PFSK-1 (cell line): ENCODE data around the gene GMEB2.

Experiments
- POLR2AphosphoS5 ChIP-seq: IDR thresholded peaks from 2 replicates; pipeline ENCODE4 v1.6.1; 2012; ENCODE audit warnings: low read depth, mild to moderate bottlenecking, control low read depth, low read length, moderate library complexity
- SIN3A ChIP-seq: IDR thresholded peaks from 2 replicates; pipeline ENCODE4 v1.6.1; 2012; ENCODE audit warnings: mild to moderate bottlenecking, low read length, moderate library complexity, borderline replicate concordance; ENCODE audit not compliant: insufficient read depth
- TAF1 ChIP-seq: IDR thresholded peaks from 2 replicates; pipeline ENCODE4 v1.6.1; 2012; ENCODE audit warnings: low read length, control low read depth, borderline replicate concordance; ENCODE audit not compliant: insufficient read depth
- TF ChIP-seq, protein P1 (sequence below), 2 experiments: IDR thresholded peaks; 2 replicates each; pipeline versions ENCODE4 v1.6.1 to v1.8.0; 2011 to 2012; ENCODE audit warnings: low read depth in 2 of 2, low read length in 2 of 2, control low read depth in 1 of 2, inconsistent platforms in 1 of 2, mild to moderate bottlenecking in 1 of 2, moderate library complexity in 1 of 2; ENCODE audit not compliant: insufficient read depth in 1 of 2

DNA sequence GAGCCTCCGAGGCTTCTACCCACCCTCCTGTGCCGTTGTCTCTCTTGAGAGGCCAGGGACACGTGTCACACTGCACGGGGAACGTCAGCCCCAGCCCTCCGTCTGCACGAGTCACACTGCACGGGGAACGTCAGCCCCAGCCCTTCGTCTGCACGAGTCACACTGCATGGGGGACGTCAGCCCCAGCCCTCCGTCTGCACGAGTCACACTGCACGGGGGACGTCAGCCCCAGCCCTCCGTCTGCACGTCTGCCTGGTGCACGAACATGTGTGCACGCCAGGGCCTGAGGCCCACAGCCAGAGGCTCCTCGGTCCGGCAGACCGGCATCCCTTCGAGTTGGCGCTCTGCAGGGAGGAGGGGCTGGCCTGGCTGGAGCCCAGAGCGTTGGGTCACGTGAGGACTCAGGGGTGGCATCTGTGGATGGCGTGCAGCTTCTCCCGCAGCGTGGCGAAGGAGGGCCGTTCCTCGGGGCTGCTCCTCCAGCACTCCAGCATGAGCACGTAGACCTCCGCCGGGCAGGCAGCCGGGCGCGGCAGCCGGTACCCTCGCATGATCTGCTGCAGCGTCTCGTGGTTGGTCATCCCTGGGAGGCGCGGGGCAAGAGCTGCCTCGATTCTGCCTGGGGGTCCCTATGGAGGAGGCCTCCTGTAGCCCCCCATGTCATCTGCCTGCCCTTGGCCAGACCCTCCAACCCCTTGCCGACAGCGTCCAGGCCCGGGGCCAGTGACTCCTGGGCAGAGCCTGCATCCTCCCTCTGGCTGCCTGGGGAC is 86.3 kb downstream of the GMEB2 start:
- TF ChIP-seq POLR2AphosphoS5 = no peak
- TF ChIP-seq, protein P1, sequence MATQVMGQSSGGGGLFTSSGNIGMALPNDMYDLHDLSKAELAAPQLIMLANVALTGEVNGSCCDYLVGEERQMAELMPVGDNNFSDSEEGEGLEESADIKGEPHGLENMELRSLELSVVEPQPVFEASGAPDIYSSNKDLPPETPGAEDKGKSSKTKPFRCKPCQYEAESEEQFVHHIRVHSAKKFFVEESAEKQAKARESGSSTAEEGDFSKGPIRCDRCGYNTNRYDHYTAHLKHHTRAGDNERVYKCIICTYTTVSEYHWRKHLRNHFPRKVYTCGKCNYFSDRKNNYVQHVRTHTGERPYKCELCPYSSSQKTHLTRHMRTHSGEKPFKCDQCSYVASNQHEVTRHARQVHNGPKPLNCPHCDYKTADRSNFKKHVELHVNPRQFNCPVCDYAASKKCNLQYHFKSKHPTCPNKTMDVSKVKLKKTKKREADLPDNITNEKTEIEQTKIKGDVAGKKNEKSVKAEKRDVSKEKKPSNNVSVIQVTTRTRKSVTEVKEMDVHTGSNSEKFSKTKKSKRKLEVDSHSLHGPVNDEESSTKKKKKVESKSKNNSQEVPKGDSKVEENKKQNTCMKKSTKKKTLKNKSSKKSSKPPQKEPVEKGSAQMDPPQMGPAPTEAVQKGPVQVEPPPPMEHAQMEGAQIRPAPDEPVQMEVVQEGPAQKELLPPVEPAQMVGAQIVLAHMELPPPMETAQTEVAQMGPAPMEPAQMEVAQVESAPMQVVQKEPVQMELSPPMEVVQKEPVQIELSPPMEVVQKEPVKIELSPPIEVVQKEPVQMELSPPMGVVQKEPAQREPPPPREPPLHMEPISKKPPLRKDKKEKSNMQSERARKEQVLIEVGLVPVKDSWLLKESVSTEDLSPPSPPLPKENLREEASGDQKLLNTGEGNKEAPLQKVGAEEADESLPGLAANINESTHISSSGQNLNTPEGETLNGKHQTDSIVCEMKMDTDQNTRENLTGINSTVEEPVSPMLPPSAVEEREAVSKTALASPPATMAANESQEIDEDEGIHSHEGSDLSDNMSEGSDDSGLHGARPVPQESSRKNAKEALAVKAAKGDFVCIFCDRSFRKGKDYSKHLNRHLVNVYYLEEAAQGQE (IDR thresholded peaks at IDR 0.05; ENCODE audit: insufficient read depth in 1 of 2, low read depth in 2 of 2, low read length in 2 of 2) = no peak
- TF ChIP-seq TAF1 = no peak
- no peak for TF ChIP-seq SIN3A
